Measurements from ENCODE around the gene AFG1L.

- no peak for TF ChIP-seq POLR2AphosphoS5 (IDR thresholded peaks at IDR 0.05)
- TF ChIP-seq POLR2A (IDR thresholded peaks at IDR 0.05): no peak
- TF ChIP-seq CTCF (IDR thresholded peaks at IDR 0.05): no peak
Observed at GRCh38 chr6:108484016-108484415, 189.2 kb downstream of the AFG1L start.

Data from stomach (tissue), 4 donors.